Measurements from ENCODE around the gene RBM19.
"Not testable (repeated sequence)": the region's sequence is repeated elsewhere in the genome, so short reads cannot be mapped to it uniquely, and the experiment has no call there.

DNA sequence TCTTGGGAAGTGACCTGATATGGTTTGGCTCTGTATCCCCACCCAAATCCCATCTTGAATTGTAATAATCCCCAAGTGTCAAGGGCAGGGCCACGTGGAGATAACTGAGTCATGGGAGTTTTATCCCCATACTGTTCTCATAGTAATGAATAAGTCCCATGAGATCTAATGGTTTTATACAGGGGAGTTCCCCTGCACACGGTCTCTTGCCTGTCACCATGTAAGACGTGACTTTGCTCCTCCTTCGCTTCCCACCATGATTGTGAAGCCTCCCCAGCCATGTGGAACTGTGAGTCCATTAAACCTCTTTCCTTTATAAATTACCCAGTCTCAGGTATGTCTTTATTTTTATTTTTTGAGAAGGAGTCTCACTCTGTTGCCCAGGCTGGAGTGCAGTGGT lies 26.6 kb upstream of the RBM19 start:
- TF ChIP-seq, protein P1, sequence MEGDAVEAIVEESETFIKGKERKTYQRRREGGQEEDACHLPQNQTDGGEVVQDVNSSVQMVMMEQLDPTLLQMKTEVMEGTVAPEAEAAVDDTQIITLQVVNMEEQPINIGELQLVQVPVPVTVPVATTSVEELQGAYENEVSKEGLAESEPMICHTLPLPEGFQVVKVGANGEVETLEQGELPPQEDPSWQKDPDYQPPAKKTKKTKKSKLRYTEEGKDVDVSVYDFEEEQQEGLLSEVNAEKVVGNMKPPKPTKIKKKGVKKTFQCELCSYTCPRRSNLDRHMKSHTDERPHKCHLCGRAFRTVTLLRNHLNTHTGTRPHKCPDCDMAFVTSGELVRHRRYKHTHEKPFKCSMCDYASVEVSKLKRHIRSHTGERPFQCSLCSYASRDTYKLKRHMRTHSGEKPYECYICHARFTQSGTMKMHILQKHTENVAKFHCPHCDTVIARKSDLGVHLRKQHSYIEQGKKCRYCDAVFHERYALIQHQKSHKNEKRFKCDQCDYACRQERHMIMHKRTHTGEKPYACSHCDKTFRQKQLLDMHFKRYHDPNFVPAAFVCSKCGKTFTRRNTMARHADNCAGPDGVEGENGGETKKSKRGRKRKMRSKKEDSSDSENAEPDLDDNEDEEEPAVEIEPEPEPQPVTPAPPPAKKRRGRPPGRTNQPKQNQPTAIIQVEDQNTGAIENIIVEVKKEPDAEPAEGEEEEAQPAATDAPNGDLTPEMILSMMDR (IDR thresholded peaks at IDR 0.05) = not testable (repeated sequence)
- TF ChIP-seq POLR2A (IDR thresholded peaks at IDR 0.05) = not testable (repeated sequence)

Data from heart left ventricle (tissue), 13 donors.